Adrenal gland (tissue), 12 donors: ENCODE results near the gene FIS1. TPM values are rescaled to one million over a fixed set of nuclear protein-coding genes. Genes with fewer than 3 reads are reported as not detected.

Experiments used
- DNase-seq, 7 donors: peaks; one replicate each; pipeline ENCODE4 v3.0.0-alpha.2; 2019 to 2020
- H3K27ac ChIP-seq, 5 donors: fragments of 200-600 bp; sonication (generic) in 4 of 5; 1 replicate in 3 of 5; 2 replicates in 2 of 5; pipeline versions ENCODE4 v1.5.1 to v1.8.0; 2016 to 2020; ENCODE audit warnings: mild to moderate bottlenecking in 1 of 5
- H3K27me3 ChIP-seq: fragments of 200-600 bp; 2 replicates; pipeline ENCODE4 v1.8.0; 2021
- H3K36me3 ChIP-seq, 2 donors: fragments of 200-600 bp; replicated peaks in 1 of 2; 1 replicate in 1 of 2; 2 replicates in 1 of 2; pipeline versions ENCODE4 v1.5.1 to v1.8.0; 2018 to 2022
- H3K4me1 ChIP-seq, 2 donors: fragments of 200-600 bp; replicated peaks in 1 of 2; 1 replicate in 1 of 2; 2 replicates in 1 of 2; pipeline versions ENCODE4 v1.5.1 to v1.8.0; 2018 to 2021
- H3K4me3 ChIP-seq, 4 donors: fragments of 200-600 bp; sonication (generic) in 3 of 4; one replicate each; pipeline ENCODE4 v1.5.1; 2016 to 2018
- H3K9me3 ChIP-seq, 3 donors: fragments of 200-600 bp; sonication (generic) in 1 of 3; replicated peaks in 1 of 3; 1 replicate in 2 of 3; 2 replicates in 1 of 3; pipeline versions ENCODE4 v1.5.1 to v1.8.0; 2016 to 2021
- POLR2A ChIP-seq, 2 donors: fragments of 450-650 bp; IDR thresholded peaks; one replicate each; pipeline ENCODE4 v1.6.1; 2017; ENCODE audit warnings: antibody characterized with exemption in 2 of 2, mild to moderate bottlenecking in 2 of 2, moderate library complexity in 1 of 2
- WGBS, 4 donors: extraction: QIAGEN DNeasy Blood & Tissue Kit in 2 of 4; methylation state at CpG; one replicate each; pipeline versions ENCODE4 v1.1.5 to v1.1.7; 2013 to 2017; 5-methylcytosine and 5-hydroxymethylcytosine counted together
- intact Hi-C, 2 donors: fragments of 100-400 bp; cut with DNase I; formaldehyde crosslinking; loops; one replicate each; pipeline versions ENCODE4 v1.14.1 to v1.15.0; 2022 to 2023
- polyA plus RNA-seq, 3 donors: library from polyadenylated mRNA; stranded (reverse); fragments of 200-250 nt in 2 of 3; fragments of 350-450 nt in 1 of 3; fragmentation: Illumina TruSeq in 1 of 3; extraction: RNeasy Lipid Tissue Mini Kit (QIAGEN cat#74804) in 1 of 3; gene quantifications; one replicate each; pipeline ENCODE4 v1.2.3, GENCODE V29; 2013 to 2014
- total RNA-seq, 9 donors: library from RNA; depleted of rRNA in 4 of 9; stranded (reverse); fragments of >200 nt in 4 of 9; fragments of 120-200 nt in 1 of 9; fragmentation: NEBNext Ultra II Directional in 1 of 9; extraction: Animal tissue kit (Norgen Biotek cat#: 25700) in 1 of 9; gene quantifications; one replicate each; pipeline versions ENCODE4 v1.1.0 to v1.2.4, GENCODE V29; 2013 to 2023
- TF ChIP-seq, protein P1 (sequence below), 6 experiments: fragments of 450-650 bp in 4 of 6; fragments of 200-600 bp in 2 of 6; sonication (generic) in 1 of 6; IDR thresholded peaks; 1 replicate in 5 of 6; 2 replicates in 1 of 6; pipeline versions ENCODE4 v1.5.1 to v1.8.0; 2016 to 2021; ENCODE audit warnings: antibody characterized with exemption in 6 of 6, mild to moderate bottlenecking in 2 of 6, moderate library complexity in 1 of 6
- donor health status: healthy with polysubstance abuse.
- donor health status: Bipolar disorder and iron deficiency.
- donor health status: DM: yes; HTN: yes; CAD: no.
- donor health status: DM: no; HTN: no; CAD: no.
- donor health status: DM: no; HTN: no; CAD: no.
- donor health status: DM: yes; HTN: yes; CAD: no.

FIS1 gene
- total and polyA plus RNA-seq, 12 donors, result 158 to 439 (median 280) TPM

DNA sequence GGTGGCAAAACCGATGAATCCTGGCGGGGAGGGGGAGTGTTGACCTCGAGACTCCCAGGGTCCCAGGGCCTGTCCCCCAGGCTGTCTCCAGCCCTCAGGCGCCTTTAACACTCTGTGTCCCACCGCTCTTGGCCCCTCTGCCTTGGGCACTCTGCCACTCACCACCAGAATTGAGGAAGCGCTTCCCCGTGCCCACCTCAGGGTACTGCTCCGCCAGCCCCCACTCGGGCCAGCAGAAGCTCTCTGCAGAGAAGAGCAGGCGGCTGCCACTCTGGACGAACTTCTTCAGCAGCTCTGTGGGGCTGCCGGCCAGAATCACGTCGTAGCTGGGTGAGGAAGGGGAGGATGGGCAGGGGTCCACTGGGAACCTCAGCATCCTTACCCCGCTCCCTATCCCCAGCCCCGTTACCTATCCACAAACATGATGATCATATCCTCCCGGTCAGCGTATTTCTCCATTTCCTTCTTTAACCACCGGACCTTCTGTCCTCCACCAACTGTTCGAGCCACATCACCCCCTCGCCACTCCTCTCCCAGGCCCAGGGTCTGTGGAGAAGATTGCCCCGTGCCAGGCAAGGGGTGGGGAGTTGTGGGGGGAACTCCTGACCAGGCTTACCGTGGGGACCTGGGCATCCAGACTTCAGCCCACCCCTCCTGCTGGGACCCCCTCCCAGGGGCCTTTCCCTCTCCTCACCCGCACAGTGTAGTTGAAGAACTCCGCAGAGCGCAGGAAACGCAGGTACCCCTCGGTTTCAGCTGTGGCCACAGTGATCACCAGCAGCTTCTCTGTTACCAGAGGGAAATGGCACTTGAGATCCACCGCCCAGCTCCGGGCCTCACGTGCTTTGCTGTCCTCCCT, 28.7 kb downstream of the FIS1 start:
- no peak for DNase-seq
- peaks cover 3 to 36% of the 10 kb centered on the region in 2 donors for H3K4me1 ChIP-seq

DNA sequence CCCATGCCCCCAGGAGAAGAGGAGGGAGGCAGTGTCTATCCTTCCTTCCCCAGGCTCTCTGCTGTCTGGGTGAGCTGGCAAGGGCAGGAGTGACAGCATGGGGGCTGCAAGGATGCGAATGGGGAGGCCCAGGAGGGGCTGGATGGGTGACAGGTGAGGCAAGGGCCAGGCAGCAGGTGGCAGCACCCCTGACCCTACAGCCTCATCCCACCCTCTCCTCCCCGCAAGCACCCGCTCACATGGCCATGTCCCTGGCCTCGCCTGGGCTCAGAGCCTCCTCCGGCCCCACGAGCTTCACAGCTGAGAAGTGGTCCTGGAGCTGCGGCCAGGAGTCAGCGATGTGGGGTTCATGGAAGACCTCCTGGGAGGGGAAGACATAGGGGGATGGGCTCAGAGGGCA, 32.9 kb downstream of the FIS1 start:
- H3K27me3 ChIP-seq, result no peaks in the 10 kb centered on the region
- intact Hi-C loops, result loop anchor here in 1 of 2 donors (5.0 kb wide), 1 partner anchor 35 kb away; the partner anchor contains the start of gene FIS1
- WGBS, 4 donors, result 93 to 96% (median 96%) methylated on average over 8 of the region's 8 CpGs
- DNase-seq, result no peak
- H3K36me3 ChIP-seq, result peaks cover 0 to 63% of the 10 kb centered on the region in 2 donors
- H3K4me3 ChIP-seq, result no peak overlapping the region
- H3K4me1 ChIP-seq, result peaks cover 3 to 11% of the 10 kb centered on the region in 2 donors
- no peaks in the 10 kb centered on the region for H3K9me3 ChIP-seq
- TF ChIP-seq POLR2A (IDR thresholded peaks at IDR 0.05), result no peak
- TF ChIP-seq, protein P1, sequence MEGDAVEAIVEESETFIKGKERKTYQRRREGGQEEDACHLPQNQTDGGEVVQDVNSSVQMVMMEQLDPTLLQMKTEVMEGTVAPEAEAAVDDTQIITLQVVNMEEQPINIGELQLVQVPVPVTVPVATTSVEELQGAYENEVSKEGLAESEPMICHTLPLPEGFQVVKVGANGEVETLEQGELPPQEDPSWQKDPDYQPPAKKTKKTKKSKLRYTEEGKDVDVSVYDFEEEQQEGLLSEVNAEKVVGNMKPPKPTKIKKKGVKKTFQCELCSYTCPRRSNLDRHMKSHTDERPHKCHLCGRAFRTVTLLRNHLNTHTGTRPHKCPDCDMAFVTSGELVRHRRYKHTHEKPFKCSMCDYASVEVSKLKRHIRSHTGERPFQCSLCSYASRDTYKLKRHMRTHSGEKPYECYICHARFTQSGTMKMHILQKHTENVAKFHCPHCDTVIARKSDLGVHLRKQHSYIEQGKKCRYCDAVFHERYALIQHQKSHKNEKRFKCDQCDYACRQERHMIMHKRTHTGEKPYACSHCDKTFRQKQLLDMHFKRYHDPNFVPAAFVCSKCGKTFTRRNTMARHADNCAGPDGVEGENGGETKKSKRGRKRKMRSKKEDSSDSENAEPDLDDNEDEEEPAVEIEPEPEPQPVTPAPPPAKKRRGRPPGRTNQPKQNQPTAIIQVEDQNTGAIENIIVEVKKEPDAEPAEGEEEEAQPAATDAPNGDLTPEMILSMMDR (IDR thresholded peaks at IDR 0.05), result no peak
- H3K27ac ChIP-seq, result no peak overlapping the region

More for the DNA sequence above, 28.7 kb downstream of the FIS1 start:
- TF ChIP-seq, protein P1 (IDR thresholded peaks at IDR 0.05), result no peak
- no peak for TF ChIP-seq POLR2A (IDR thresholded peaks at IDR 0.05)
- peaks cover 0 to 35% of the 10 kb centered on the region in 2 donors for H3K36me3 ChIP-seq
- intact Hi-C loops, result no loop called here
- no peaks in the 10 kb centered on the region for H3K9me3 ChIP-seq
- H3K4me3 ChIP-seq, result peak overlapping the region in 3 of 4 donors; percentile 32 to 85 (median 85)
- 66 to 73% (median 68%) methylated on average over 25 to 31 of the region's 31 CpGs for WGBS, 4 donors
- peak overlapping the region in 1 of 5 donors; percentile 89 for H3K27ac ChIP-seq
- no peaks in the 10 kb centered on the region for H3K27me3 ChIP-seq

DNA sequence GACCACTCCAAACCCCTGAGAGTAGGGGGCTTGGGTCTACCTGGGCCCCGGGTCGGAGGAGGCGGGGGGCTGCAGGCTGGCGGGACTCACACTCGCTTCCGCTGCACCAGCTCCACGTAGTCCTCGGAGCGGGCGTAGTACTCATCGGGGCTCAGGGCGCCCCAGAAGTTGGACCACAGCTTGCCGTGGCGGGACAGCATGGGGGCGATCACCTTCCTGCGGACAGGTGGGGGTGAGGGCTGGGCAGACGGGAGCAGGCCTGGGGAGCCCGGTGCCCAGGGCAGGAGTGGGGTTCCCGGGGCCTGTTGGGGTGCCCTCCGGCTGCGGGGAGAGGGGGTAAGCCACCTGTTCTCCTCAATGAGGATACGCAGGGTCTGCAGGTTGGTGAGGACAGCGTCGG, 33.4 kb downstream of the FIS1 start:
- TF ChIP-seq, protein P1 (IDR thresholded peaks at IDR 0.05), result no peak
- TF ChIP-seq POLR2A (IDR thresholded peaks at IDR 0.05), result no peak
- H3K27ac ChIP-seq, result no peak overlapping the region
- H3K27me3 ChIP-seq, result no peaks in the 10 kb centered on the region
- peaks cover 0 to 63% of the 10 kb centered on the region in 2 donors for H3K36me3 ChIP-seq
- 96% methylated on average over 9 to 24 of the region's 24 CpGs; no CpG with 5 or more reads in 1 of the 4 donors for WGBS, 4 donors
- no peaks in the 10 kb centered on the region for H3K9me3 ChIP-seq
- peaks cover 2 to 7% of the 10 kb centered on the region in 2 donors for H3K4me1 ChIP-seq
- intact Hi-C loops, result loop anchor here in 1 of 2 donors (5.0 kb wide), 1 partner anchor 36 kb away; the partner anchor contains the start of gene FIS1
- H3K4me3 ChIP-seq, result no peak overlapping the region
- no peak for DNase-seq

DNA sequence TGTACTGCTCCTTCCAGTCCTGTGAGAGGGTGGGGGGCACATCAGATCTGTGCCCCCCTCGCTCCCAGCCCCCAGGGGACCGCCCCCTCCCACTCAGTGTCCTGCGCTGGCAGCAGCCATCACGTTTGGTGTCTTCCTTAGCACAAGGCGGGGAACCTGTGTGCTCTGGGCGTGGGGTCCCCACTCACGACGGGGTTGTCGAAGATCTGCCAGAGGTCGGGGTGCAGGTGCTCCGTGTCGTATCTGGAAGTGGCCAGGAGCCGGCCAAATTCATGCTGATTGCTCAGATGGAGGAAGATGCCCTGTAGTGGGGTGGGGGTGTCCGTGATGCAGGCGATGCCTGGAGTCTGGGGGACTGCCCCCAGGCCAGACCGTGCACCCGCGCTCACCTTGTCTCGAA, 34.7 kb downstream of the FIS1 start:
- Histone ChIP-seq H3K27me3 (no peaks in the 10 kb centered on the region), H3K27ac (no peak overlapping the region), H3K36me3 (peaks cover 0 to 57% of the 10 kb centered on the region in 2 donors), H3K4me1 (no peaks in the 10 kb centered on the region), H3K9me3 (no peaks in the 10 kb centered on the region), H3K4me3 (no peak overlapping the region)
- TF ChIP-seq, protein P1 (IDR thresholded peaks at IDR 0.05), result no peak
- TF ChIP-seq POLR2A (IDR thresholded peaks at IDR 0.05), result no peak
- WGBS, 4 donors, result 88 to 95% (median 92%) methylated on average over 8 to 19 of the region's 19 CpGs
- intact Hi-C loops, result loop anchor here in 1 of 2 donors (5.0 kb wide), 1 partner anchor 37 kb away; the partner anchor contains the start of gene FIS1
- no peak for DNase-seq
